ENCODE measurements around the gene INTS3. TPM values are rescaled to one million over a fixed set of nuclear protein-coding genes. Genes with fewer than 3 reads are reported as not detected.

The INTS3 gene
- total and polyA plus RNA-seq, 11 donors: 19.6 to 41.8 (median 30.7) TPM

- Histone ChIP-seq H3K27ac (peak overlapping the region in 1 of 12 donors; percentile 93), H3K36me3 (peaks cover 0 to 33% (median 14%) of the 10 kb centered on the region in 9 donors), H3K4me3 (peak overlapping the region in 9 of 12 donors; percentile 68 to 91 (median 79)), H3K27me3 (no peaks in the 10 kb centered on the region), H3K4me1 (peaks cover 5 to 84% (median 60%) of the 10 kb centered on the region in 12 donors), H3K9me3 (no peaks in the 10 kb centered on the region)
- ATAC-seq: no peak
- 79 to 87% (median 85%) methylated on average over 9 to 10 of the region's 10 CpGs for WGBS, 4 donors
- TF ChIP-seq CTCF (IDR thresholded peaks at IDR 0.05) (no peak), POLR2A (IDR thresholded peaks at IDR 0.05) (no peak)
- peak in 1 of 5 donors; percentile 25 for DNase-seq
- intact Hi-C loops (cut with DNase I): no loop called here
Measured at GRCh38 chr1:153776845-153777370, 49.1 kb downstream of the INTS3 start.

GRCh38 chr1:153777648-153778047 lies 49.8 kb downstream of the INTS3 start:
- intact Hi-C loops (cut with DNase I): no loop called here
- Histone ChIP-seq H3K27me3 (no peaks in the 10 kb centered on the region), H3K27ac (no peak overlapping the region), H3K36me3 (peaks cover 0 to 26% (median 7%) of the 10 kb centered on the region in 9 donors), H3K4me3 (peak overlapping the region in 1 of 12 donors; percentile 79), H3K4me1 (peaks cover 5 to 77% (median 54%) of the 10 kb centered on the region in 12 donors), H3K9me3 (no peaks in the 10 kb centered on the region)
- ATAC-seq: peak in 2 of 4 donors; percentile 9 to 22
- peak in 2 of 5 donors; percentile 48 to 49 for DNase-seq
- TF ChIP-seq CTCF (IDR thresholded peaks at IDR 0.05): no peak
- TF ChIP-seq POLR2A (IDR thresholded peaks at IDR 0.05): no peak
- 34 to 54% (median 41%) methylated on average over 7 of the region's 7 CpGs for WGBS, 4 donors

- intact Hi-C loops (cut with DNase I): no loop called here
- Histone ChIP-seq H3K36me3 (peaks cover 0 to 22% (median under 1%) of the 10 kb centered on the region in 9 donors), H3K4me1 (peaks cover 5 to 76% (median 52%) of the 10 kb centered on the region in 12 donors), H3K9me3 (no peaks in the 10 kb centered on the region), H3K4me3 (no peak overlapping the region), H3K27ac (no peak overlapping the region), H3K27me3 (no peaks in the 10 kb centered on the region)
- ATAC-seq: no peak
- TF ChIP-seq POLR2A (IDR thresholded peaks at IDR 0.05) (no peak), CTCF (IDR thresholded peaks at IDR 0.05) (no peak)
- WGBS, 4 donors: 88 to 95% (median 92%) methylated on average over 22 of the region's 22 CpGs
- DNase-seq: peak in 2 of 5 donors; percentile 27 to 34
Measured at GRCh38 chr1:153778051-153778823, 50.4 kb downstream of the INTS3 start.

- H3K4me1 ChIP-seq: peaks cover 5 to 70% (median 50%) of the 10 kb centered on the region in 12 donors
- no peaks in the 10 kb centered on the region for H3K27me3 ChIP-seq
- WGBS, 4 donors: 89 to 93% (median 90%) methylated on average over 16 to 18 of the region's 18 CpGs
- ATAC-seq: no peak
- H3K4me3 ChIP-seq: no peak overlapping the region
- TF ChIP-seq POLR2A (IDR thresholded peaks at IDR 0.05) (no peak), CTCF (IDR thresholded peaks at IDR 0.05) (no peak)
- no peak overlapping the region for H3K27ac ChIP-seq
- DNase-seq: peak in 1 of 5 donors; percentile 36
- intact Hi-C loops (cut with DNase I): no loop called here
- H3K9me3 ChIP-seq: no peaks in the 10 kb centered on the region
- peaks cover 0 to 22% (median 0%) of the 10 kb centered on the region in 9 donors for H3K36me3 ChIP-seq
Measured at GRCh38 chr1:153778824-153779519, 51.1 kb downstream of the INTS3 start.

Data from heart left ventricle (tissue), 16 donors.